Vagina (tissue), 2 donors: ENCODE results near the gene SLC22A3. TPM values are rescaled to one million over a fixed set of nuclear protein-coding genes. Genes with fewer than 3 reads are reported as not detected.

Experiments
- DNase-seq, 2 donors: peaks; one replicate each; pipeline ENCODE4 v3.0.0-alpha.2; 2017; ENCODE audit errors: extremely low spot score in 2 of 2
- H3K27ac ChIP-seq: fragments of 200-600 bp; sonication (generic); one replicate; pipeline ENCODE4 v1.5.1; 2019
- H3K27me3 ChIP-seq: fragments of 200-600 bp; sonication (generic); one replicate; pipeline ENCODE4 v1.5.1; 2019
- H3K36me3 ChIP-seq, 2 donors: fragments of 200-600 bp; sonication (generic); one replicate each; pipeline ENCODE4 v1.5.1; 2017 to 2019
- H3K4me1 ChIP-seq: fragments of 200-600 bp; sonication (generic); one replicate; pipeline ENCODE4 v1.5.1; 2019
- H3K4me3 ChIP-seq, 2 donors: fragments of 200-600 bp; sonication (generic); 1 replicate in 1 of 2; 2 replicates in 1 of 2; pipeline ENCODE4 v1.5.1; 2016 to 2019
- H3K9me3 ChIP-seq: fragments of 200-600 bp; sonication (generic); one replicate; pipeline ENCODE4 v1.5.1; 2019
- CTCF ChIP-seq, 3 experiments: fragments of 450-650 bp in 2 of 3; fragments of 200-600 bp in 1 of 3; sonication (generic) in 1 of 3; IDR thresholded peaks; one replicate each; pipeline ENCODE4 v1.5.1; 2017 to 2019; ENCODE audit warnings: antibody characterized with exemption in 3 of 3, mild to moderate bottlenecking in 2 of 3, moderate library complexity in 2 of 3
- POLR2A ChIP-seq, 2 donors: fragments of 450-650 bp; IDR thresholded peaks; one replicate each; pipeline ENCODE4 v1.6.1; 2017; ENCODE audit warnings: antibody characterized with exemption in 2 of 2, mild to moderate bottlenecking in 2 of 2, moderate library complexity in 2 of 2
- POLR2AphosphoS5 ChIP-seq, 2 donors: sonication (generic); formaldehyde crosslinking; IDR thresholded peaks; one replicate each; pipeline ENCODE4 v1.9.0; 2017; ENCODE audit warnings: antibody characterized with exemption in 2 of 2, mild to moderate bottlenecking in 2 of 2, low read depth in 1 of 2; ENCODE audit not compliant: insufficient read depth in 1 of 2
- intact Hi-C: fragments of 100-400 bp; cut with DNase I; formaldehyde crosslinking; loops from one replicate; pipeline ENCODE4 v1.15.1; 2023
- total RNA-seq: library from RNA; depleted of rRNA; stranded (reverse); fragments of >200 nt; gene quantifications from one replicate; pipeline ENCODE4 v1.2.3, GENCODE V29; 2016

Gene SLC22A3
- total RNA-seq, 1 donor from 2014 or later, result 16.5 TPM

GRCh38 chr6:160329188-160329587, 19.0 kb upstream of the SLC22A3 start:
- Histone ChIP-seq H3K9me3 (no peaks in the 10 kb centered on the region), H3K4me3 (no peak overlapping the region), H3K27me3 (no peaks in the 10 kb centered on the region), H3K4me1 (peaks cover 8% of the 10 kb centered on the region), H3K36me3 (no peaks in the 10 kb centered on the region), H3K27ac (no peak overlapping the region)
- DNase-seq, result no peak
- TF ChIP-seq POLR2AphosphoS5 (IDR thresholded peaks at IDR 0.05; ENCODE audit: insufficient read depth in 1 of 2, low read depth in 1 of 2) (no peak), POLR2A (IDR thresholded peaks at IDR 0.05) (no peak), CTCF (IDR thresholded peaks at IDR 0.05) (no peak)
- intact Hi-C loops, result no loop called here

- intact Hi-C loops, result no loop called here
- Histone ChIP-seq H3K27ac (no peak overlapping the region), H3K36me3 (no peaks in the 10 kb centered on the region), H3K27me3 (no peaks in the 10 kb centered on the region), H3K4me1 (peaks cover 8% of the 10 kb centered on the region), H3K9me3 (no peaks in the 10 kb centered on the region), H3K4me3 (no peak overlapping the region)
- TF ChIP-seq CTCF (IDR thresholded peaks at IDR 0.05), result no peak
- TF ChIP-seq POLR2A (IDR thresholded peaks at IDR 0.05), result no peak
- no peak for TF ChIP-seq POLR2AphosphoS5 (IDR thresholded peaks at IDR 0.05; ENCODE audit: insufficient read depth in 1 of 2, low read depth in 1 of 2)
- no peak for DNase-seq
Measured at GRCh38 chr6:160330619-160331018, 17.6 kb upstream of the SLC22A3 start.

GRCh38 chr6:160331204-160331603, 17.0 kb upstream of the SLC22A3 start:
- intact Hi-C loops, result no loop called here

GRCh38 chr6:160331753-160332152, 16.4 kb upstream of the SLC22A3 start:
- Histone ChIP-seq H3K4me1 (peaks cover 8% of the 10 kb centered on the region), H3K36me3 (no peaks in the 10 kb centered on the region), H3K27ac (no peak overlapping the region), H3K9me3 (no peaks in the 10 kb centered on the region), H3K27me3 (no peaks in the 10 kb centered on the region), H3K4me3 (no peak overlapping the region)
- no peak for TF ChIP-seq POLR2AphosphoS5 (IDR thresholded peaks at IDR 0.05; ENCODE audit: insufficient read depth in 1 of 2, low read depth in 1 of 2)
- no peak for TF ChIP-seq CTCF (IDR thresholded peaks at IDR 0.05)
- no peak for TF ChIP-seq POLR2A (IDR thresholded peaks at IDR 0.05)
- no peak for DNase-seq
- intact Hi-C loops, result no loop called here

More at GRCh38 chr6:160331204-160331603, 17.0 kb upstream of the SLC22A3 start:
- H3K4me3 ChIP-seq, result no peak overlapping the region
- DNase-seq, result no peak
- H3K4me1 ChIP-seq, result peaks cover 8% of the 10 kb centered on the region
- TF ChIP-seq CTCF (IDR thresholded peaks at IDR 0.05) (no peak), POLR2AphosphoS5 (IDR thresholded peaks at IDR 0.05; ENCODE audit: insufficient read depth in 1 of 2, low read depth in 1 of 2) (no peak), POLR2A (IDR thresholded peaks at IDR 0.05) (no peak)
- H3K27ac ChIP-seq, result no peak overlapping the region
- H3K9me3 ChIP-seq, result no peaks in the 10 kb centered on the region
- H3K27me3 ChIP-seq, result no peaks in the 10 kb centered on the region
- no peaks in the 10 kb centered on the region for H3K36me3 ChIP-seq

- TF ChIP-seq POLR2AphosphoS5 (IDR thresholded peaks at IDR 0.05; ENCODE audit: insufficient read depth in 1 of 2, low read depth in 1 of 2) (no peak), CTCF (IDR thresholded peaks at IDR 0.05) (no peak), POLR2A (IDR thresholded peaks at IDR 0.05) (no peak)
- no peak overlapping the region for H3K27ac ChIP-seq
- peaks cover 8% of the 10 kb centered on the region for H3K4me1 ChIP-seq
- no peaks in the 10 kb centered on the region for H3K9me3 ChIP-seq
- no peaks in the 10 kb centered on the region for H3K36me3 ChIP-seq
- intact Hi-C loops, result no loop called here
- H3K27me3 ChIP-seq, result no peaks in the 10 kb centered on the region
- DNase-seq, result no peak
- H3K4me3 ChIP-seq, result no peak overlapping the region
Measured at GRCh38 chr6:160333101-160333500, 15.1 kb upstream of the SLC22A3 start.
